ENCODE data around the gene TMEM271.

DNA sequence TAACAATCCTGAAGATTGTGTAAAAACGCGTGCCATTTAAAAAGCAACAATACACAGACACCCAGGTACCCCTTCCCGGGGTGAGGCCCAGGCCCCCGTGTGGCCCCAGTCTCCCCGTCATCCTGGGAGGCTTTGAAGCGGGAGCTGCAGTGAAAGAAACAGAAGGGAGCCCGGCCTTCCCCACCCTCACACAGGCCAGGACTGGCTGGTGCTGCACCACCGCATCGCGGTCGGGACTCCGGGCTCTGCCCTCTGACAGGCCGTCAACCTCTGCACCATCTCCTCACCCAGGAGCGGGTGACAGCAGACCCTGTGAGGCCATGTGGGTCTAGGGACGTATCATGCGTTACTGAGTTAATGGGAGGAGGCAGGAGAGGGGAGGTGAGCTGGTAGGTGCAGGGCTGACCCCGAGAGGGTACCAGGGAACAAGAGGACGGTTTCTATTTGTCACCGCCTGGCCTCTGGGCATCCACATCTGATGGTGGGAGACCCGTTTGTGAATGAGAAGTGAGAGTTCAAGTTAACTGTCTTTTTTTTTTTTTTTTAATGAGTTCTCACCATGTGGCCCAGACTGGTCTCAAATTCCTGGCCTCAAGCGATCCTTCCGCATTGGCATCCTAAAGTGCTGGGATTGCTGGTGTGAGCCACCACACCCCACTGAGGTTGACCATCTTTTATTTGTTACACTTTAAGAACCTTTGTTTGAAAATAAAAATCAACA lies 49.7 kb downstream of the TMEM271 start:
- TF ChIP-seq, protein P1, sequence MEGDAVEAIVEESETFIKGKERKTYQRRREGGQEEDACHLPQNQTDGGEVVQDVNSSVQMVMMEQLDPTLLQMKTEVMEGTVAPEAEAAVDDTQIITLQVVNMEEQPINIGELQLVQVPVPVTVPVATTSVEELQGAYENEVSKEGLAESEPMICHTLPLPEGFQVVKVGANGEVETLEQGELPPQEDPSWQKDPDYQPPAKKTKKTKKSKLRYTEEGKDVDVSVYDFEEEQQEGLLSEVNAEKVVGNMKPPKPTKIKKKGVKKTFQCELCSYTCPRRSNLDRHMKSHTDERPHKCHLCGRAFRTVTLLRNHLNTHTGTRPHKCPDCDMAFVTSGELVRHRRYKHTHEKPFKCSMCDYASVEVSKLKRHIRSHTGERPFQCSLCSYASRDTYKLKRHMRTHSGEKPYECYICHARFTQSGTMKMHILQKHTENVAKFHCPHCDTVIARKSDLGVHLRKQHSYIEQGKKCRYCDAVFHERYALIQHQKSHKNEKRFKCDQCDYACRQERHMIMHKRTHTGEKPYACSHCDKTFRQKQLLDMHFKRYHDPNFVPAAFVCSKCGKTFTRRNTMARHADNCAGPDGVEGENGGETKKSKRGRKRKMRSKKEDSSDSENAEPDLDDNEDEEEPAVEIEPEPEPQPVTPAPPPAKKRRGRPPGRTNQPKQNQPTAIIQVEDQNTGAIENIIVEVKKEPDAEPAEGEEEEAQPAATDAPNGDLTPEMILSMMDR (IDR thresholded peaks at IDR 0.05): no peak
- TF ChIP-seq POLR2AphosphoS5 (IDR thresholded peaks at IDR 0.05; ENCODE audit: insufficient read depth in 1 of 2, low read depth in 1 of 2): no peak
